Activated CD8-positive, alpha-beta memory T cell treated with anti-CD3 and anti-CD28 coated beads, Interleukin-2, amount 50 U/mL, for 24 hours (primary cell): ENCODE results near the gene MED17.

Experiments used
- DNase-seq: peaks from one replicate; pipeline ENCODE4 v3.0.0-alpha.2; 2020; ENCODE audit errors: extremely low read depth

MED17 gene

DNA sequence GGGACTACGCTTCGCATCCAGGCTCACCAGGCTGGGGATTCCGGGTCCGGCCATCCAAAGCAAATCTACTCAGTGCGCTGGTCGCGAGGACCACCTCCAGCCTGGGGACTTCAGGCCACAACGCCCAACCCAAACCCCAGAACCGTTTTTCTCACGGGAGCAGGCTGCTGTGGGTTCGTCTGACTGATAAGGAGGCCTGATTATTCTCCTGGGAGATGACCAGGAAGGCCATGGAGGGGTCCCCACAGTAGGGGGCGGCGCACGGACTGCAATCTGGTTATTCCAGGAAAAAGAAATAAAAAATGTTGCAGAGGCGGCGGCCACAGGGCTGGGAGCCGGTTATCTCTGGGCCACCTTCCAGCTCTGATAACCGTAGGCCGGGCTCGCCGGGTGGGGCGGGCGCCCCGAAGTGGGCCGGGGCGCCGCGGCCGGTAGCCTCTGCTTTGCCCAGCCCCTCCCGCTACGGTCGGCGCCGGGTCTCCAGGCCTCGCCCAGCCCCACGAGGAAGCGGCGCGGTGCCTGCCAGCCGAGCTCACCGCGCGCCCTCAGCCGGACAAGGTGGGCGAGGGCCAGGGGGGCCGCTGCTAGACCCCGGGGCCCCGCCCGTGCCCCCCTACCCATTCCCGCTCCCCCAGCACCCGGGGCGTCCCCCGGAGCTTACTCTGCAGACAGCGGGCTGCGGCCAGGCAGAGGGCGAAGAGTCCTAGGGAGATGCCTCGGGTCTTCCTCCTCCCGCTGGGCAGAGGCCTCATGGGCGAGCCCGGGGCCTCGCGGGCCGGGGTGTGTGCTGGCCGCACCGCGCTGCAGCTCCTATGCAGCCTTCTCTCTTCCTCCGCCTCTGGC lies 65.9 kb downstream of the MED17 start:
- no peak for DNase-seq

DNA sequence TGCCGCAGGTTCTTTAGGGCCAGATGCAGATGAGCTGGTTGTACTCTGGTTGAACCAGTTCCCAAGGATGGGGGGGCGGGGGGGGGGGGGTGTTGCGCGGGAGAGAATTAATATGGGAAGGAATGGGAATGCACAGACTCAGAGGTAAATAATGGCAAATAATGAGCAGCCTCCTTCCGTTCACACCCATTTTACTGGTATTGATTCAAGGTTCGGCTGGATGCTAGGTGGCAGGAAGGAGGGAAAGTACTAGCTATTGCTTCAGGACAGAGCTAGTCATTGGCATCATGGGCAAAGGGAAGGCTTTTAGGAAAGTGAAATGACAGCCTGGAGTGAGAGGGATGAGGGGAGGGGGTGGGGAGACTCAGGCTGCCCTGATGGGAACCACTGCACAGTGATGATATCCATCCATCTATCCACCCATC lies 66.5 kb downstream of the MED17 start, which contains the start of gene VSTM5:
Gene VSTM5, minus strand, starts transcription at position 25 of the 425 bp plus-strand sequence. CDS start 116 bp downstream, outside the sequence.
- no peak for DNase-seq

- DNase-seq: no peak
These were observed 68.2 kb downstream of the MED17 start for GRCh38 chr11:93852242-93852641.

GRCh38 chr11:93857413-93858120 lies 73.5 kb downstream of the MED17 start:
- no peak for DNase-seq

DNA sequence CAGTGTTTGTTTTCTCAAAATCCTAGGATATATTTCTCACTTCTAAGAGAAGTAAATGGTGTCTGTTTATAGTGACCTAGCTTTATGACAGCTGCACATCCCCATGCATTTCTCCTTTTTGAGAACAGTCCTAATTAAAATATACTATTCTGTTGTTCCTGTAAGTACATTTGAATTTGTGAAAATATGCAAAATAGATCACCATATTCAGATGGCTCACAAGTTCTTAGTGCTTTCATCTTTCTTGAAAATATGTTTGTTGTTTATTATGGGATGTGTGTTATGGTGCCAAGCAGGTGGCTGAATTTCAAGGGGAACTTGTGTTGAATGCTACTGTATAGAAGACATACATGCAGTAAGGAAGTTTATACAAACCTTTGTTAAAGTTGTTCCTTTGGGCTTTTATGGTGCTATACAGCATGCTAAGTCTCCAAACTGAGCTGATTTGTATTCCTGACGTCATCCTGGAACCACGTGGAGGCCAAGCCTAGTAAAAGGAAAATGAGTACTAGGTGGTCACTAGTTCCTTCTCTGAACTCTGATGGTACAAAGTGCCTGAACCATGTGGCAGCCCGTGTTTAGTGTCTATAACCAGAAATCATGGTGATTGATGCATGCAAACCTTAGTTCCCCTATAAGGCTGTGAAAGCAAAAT lies 74.2 kb downstream of the MED17 start:
- DNase-seq: no peak

GRCh38 chr11:93861808-93862207 lies 77.7 kb downstream of the MED17 start:
- DNase-seq: no peak
